ENCODE results near the gene WDR59. TPM values are rescaled to one million over a fixed set of nuclear protein-coding genes. Genes with fewer than 3 reads are reported as not detected.

The WDR59 gene
- polyA plus RNA-seq, 1 donor (not counting 4 experiments of a cell fraction or from before 2014, with no cell fraction given) = 59.7 TPM

DNA sequence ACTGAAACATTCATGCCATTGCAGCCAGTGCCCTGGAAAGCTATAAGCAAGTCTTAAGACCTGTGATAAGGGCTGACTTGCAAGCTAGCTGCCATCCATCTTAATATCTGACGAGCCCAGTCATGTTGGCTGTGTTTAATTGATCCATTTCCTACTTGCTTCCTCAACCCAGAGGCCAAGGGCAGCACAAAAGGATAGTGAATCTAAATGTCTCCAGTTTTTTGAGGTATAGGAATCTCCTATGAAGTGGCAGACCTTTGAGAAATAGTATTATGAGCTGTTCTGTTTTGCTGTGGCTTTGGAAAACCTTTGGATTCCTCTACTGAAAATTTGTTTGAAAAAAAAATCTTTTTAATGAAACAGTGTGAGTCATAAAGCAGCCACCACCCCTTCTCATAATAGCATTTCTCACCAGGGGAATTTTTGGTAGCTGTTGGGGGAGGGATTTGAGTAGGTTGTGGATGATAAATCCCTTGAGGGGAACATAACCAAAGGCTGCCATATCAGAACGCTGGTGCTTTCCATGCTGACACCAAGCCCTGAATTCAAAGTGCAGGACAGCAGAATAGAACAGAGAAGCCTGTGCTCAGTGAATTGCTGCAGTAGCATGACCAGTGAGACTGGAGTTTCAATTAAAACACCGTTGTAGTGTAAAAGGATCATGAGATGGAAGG is 26.8 kb upstream of the WDR59 start:
- dilution Hi-C loops (cut with MboI; ENCODE audit: extremely low pct_ligation_motif_present, low sequenced_read_pairs) = no loop called here
- DNase-seq (ENCODE audit: low read depth, low spot score) = peak; percentile 41
- Histone ChIP-seq H3K9ac (ENCODE audit: control insufficient read depth, extremely low read depth, insufficient read depth, low read length) (peak overlapping the region; percentile 68), H3K4me1 (ENCODE audit: control insufficient read depth, extremely low read depth, insufficient read depth, low read length) (peaks cover 28% of the 10 kb centered on the region), H3K4me2 (ENCODE audit: control insufficient read depth, extremely low read depth, insufficient read depth, low read depth, low read length) (peak overlapping the region; percentile 92), H3K36me3 (ENCODE audit: control insufficient read depth in 2 of 2, extremely low read depth in 1 of 2, insufficient read depth in 2 of 2, low read length in 2 of 2) (no peaks in the 10 kb centered on the region), H3K79me2 (ENCODE audit: control insufficient read depth, insufficient read depth, low read length) (peaks cover 77% of the 10 kb centered on the region), H2AFZ (ENCODE audit: control insufficient read depth, low read length) (peak overlapping the region; percentile 65), H3K9me1 (ENCODE audit: control insufficient read depth, extremely low read depth, insufficient read depth, low read length) (no peaks in the 10 kb centered on the region), H3K4me3 (ENCODE audit: control insufficient read depth in 2 of 3, extremely low read depth in 1 of 3, insufficient read depth in 2 of 3, low read depth in 1 of 3, low read length in 3 of 3) (peak overlapping the region in 2 of 3 experiments; percentile 40 to 55), H3K27ac (ENCODE audit: control insufficient read depth, insufficient read depth, low read length) (peak overlapping the region; percentile 98), H3K9me3 (ENCODE audit: control insufficient read depth, low read depth, low read length) (no peaks in the 10 kb centered on the region), H4K20me1 (ENCODE audit: control insufficient read depth, extremely low read depth, insufficient read depth, low read length) (no peaks in the 10 kb centered on the region), H3K27me3 (ENCODE audit: control insufficient read depth, extremely low read depth, insufficient read depth, low read length) (no peaks in the 10 kb centered on the region)
- no peak for TF ChIP-seq EZH2 (IDR thresholded peaks at IDR 0.05; ENCODE audit: low read length)
- TF ChIP-seq, protein P1, sequence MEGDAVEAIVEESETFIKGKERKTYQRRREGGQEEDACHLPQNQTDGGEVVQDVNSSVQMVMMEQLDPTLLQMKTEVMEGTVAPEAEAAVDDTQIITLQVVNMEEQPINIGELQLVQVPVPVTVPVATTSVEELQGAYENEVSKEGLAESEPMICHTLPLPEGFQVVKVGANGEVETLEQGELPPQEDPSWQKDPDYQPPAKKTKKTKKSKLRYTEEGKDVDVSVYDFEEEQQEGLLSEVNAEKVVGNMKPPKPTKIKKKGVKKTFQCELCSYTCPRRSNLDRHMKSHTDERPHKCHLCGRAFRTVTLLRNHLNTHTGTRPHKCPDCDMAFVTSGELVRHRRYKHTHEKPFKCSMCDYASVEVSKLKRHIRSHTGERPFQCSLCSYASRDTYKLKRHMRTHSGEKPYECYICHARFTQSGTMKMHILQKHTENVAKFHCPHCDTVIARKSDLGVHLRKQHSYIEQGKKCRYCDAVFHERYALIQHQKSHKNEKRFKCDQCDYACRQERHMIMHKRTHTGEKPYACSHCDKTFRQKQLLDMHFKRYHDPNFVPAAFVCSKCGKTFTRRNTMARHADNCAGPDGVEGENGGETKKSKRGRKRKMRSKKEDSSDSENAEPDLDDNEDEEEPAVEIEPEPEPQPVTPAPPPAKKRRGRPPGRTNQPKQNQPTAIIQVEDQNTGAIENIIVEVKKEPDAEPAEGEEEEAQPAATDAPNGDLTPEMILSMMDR (optimal IDR thresholded peaks at IDR 0.05 in 1 of 3, IDR thresholded peaks at IDR 0.05 in 1 of 3, conservative IDR thresholded peaks at IDR 0.05 in 1 of 3; ENCODE audit: extremely low read depth in 1 of 3, insufficient read depth in 2 of 3, low read length in 3 of 3) = no peak
- peak; percentile 56 for FAIRE-seq

- no peak overlapping the region for H3K9ac ChIP-seq (ENCODE audit: control insufficient read depth, extremely low read depth, insufficient read depth, low read length)
- dilution Hi-C loops (cut with MboI; ENCODE audit: extremely low pct_ligation_motif_present, low sequenced_read_pairs) = no loop called here
- H3K4me1 ChIP-seq (ENCODE audit: control insufficient read depth, extremely low read depth, insufficient read depth, low read length) = peaks cover 28% of the 10 kb centered on the region
- FAIRE-seq = no peak
- no peaks in the 10 kb centered on the region for H3K27me3 ChIP-seq (ENCODE audit: control insufficient read depth, extremely low read depth, insufficient read depth, low read length)
- H3K36me3 ChIP-seq (ENCODE audit: control insufficient read depth in 2 of 2, extremely low read depth in 1 of 2, insufficient read depth in 2 of 2, low read length in 2 of 2) = no peaks in the 10 kb centered on the region
- no peak for TF ChIP-seq EZH2 (IDR thresholded peaks at IDR 0.05; ENCODE audit: low read length)
- H3K79me2 ChIP-seq (ENCODE audit: control insufficient read depth, insufficient read depth, low read length) = peaks cover 77% of the 10 kb centered on the region
- H3K9me1 ChIP-seq (ENCODE audit: control insufficient read depth, extremely low read depth, insufficient read depth, low read length) = no peaks in the 10 kb centered on the region
- peak overlapping the region; percentile 26 for H3K27ac ChIP-seq (ENCODE audit: control insufficient read depth, insufficient read depth, low read length)
- H3K4me2 ChIP-seq (ENCODE audit: control insufficient read depth, extremely low read depth, insufficient read depth, low read depth, low read length) = no peak overlapping the region
- no peak overlapping the region for H2AFZ ChIP-seq (ENCODE audit: control insufficient read depth, low read length)
- DNase-seq (ENCODE audit: low read depth, low spot score) = no peak
- H4K20me1 ChIP-seq (ENCODE audit: control insufficient read depth, extremely low read depth, insufficient read depth, low read length) = no peaks in the 10 kb centered on the region
- H3K9me3 ChIP-seq (ENCODE audit: control insufficient read depth, low read depth, low read length) = no peaks in the 10 kb centered on the region
- H3K4me3 ChIP-seq (ENCODE audit: control insufficient read depth in 2 of 3, extremely low read depth in 1 of 3, insufficient read depth in 2 of 3, low read depth in 1 of 3, low read length in 3 of 3) = no peak overlapping the region
Observed at GRCh38 chr16:75010427-75010826, 25.5 kb upstream of the WDR59 start.

GRCh38 chr16:75007443-75007842 is 22.5 kb upstream of the WDR59 start:
- no peaks in the 10 kb centered on the region for H4K20me1 ChIP-seq (ENCODE audit: control insufficient read depth, extremely low read depth, insufficient read depth, low read length)
- FAIRE-seq = no peak

More at GRCh38 chr16:75007443-75007842, 22.5 kb upstream of the WDR59 start:
- Histone ChIP-seq H3K4me2 (ENCODE audit: control insufficient read depth, extremely low read depth, insufficient read depth, low read depth, low read length) (no peak overlapping the region), H3K9me3 (ENCODE audit: control insufficient read depth, low read depth, low read length) (no peaks in the 10 kb centered on the region), H3K9ac (ENCODE audit: control insufficient read depth, extremely low read depth, insufficient read depth, low read length) (no peak overlapping the region), H3K4me3 (ENCODE audit: control insufficient read depth in 2 of 3, extremely low read depth in 1 of 3, insufficient read depth in 2 of 3, low read depth in 1 of 3, low read length in 3 of 3) (no peak overlapping the region), H3K36me3 (ENCODE audit: control insufficient read depth in 2 of 2, extremely low read depth in 1 of 2, insufficient read depth in 2 of 2, low read length in 2 of 2) (no peaks in the 10 kb centered on the region), H3K27me3 (ENCODE audit: control insufficient read depth, extremely low read depth, insufficient read depth, low read length) (no peaks in the 10 kb centered on the region), H2AFZ (ENCODE audit: control insufficient read depth, low read length) (no peak overlapping the region), H3K79me2 (ENCODE audit: control insufficient read depth, insufficient read depth, low read length) (peaks cover 77% of the 10 kb centered on the region), H3K9me1 (ENCODE audit: control insufficient read depth, extremely low read depth, insufficient read depth, low read length) (peaks cover 2% of the 10 kb centered on the region), H3K4me1 (ENCODE audit: control insufficient read depth, extremely low read depth, insufficient read depth, low read length) (peaks cover 32% of the 10 kb centered on the region), H3K27ac (ENCODE audit: control insufficient read depth, insufficient read depth, low read length) (no peak overlapping the region)
- no peak for TF ChIP-seq EZH2 (IDR thresholded peaks at IDR 0.05; ENCODE audit: low read length)
- no peak for DNase-seq (ENCODE audit: low read depth, low spot score)
- dilution Hi-C loops (cut with MboI; ENCODE audit: extremely low pct_ligation_motif_present, low sequenced_read_pairs) = no loop called here

All from keratinocyte (primary cell).